ENCODE data around the gene PLB1.

The PLB1 gene

GRCh38 chr2:28526527-28527132, 30.8 kb downstream of the PLB1 start:
- H3K27ac ChIP-seq (ENCODE audit: low read length) = no peak overlapping the region
- peaks cover 4% of the 10 kb centered on the region for H3K4me1 ChIP-seq (ENCODE audit: control insufficient read depth, low read depth, low read length)
- H3K4me3 ChIP-seq (ENCODE audit: low read length) = no peak overlapping the region
- no peaks in the 10 kb centered on the region for H3K27me3 ChIP-seq (ENCODE audit: control insufficient read depth, insufficient read depth, low read length)
- no peaks in the 10 kb centered on the region for H3K36me3 ChIP-seq (ENCODE audit: control insufficient read depth, low read depth, low read length)
- no peaks in the 10 kb centered on the region for H3K9me3 ChIP-seq (ENCODE audit: control insufficient read depth, low read depth, low read length)
- no peak overlapping the region for H3K9ac ChIP-seq (ENCODE audit: low read length)

DNA sequence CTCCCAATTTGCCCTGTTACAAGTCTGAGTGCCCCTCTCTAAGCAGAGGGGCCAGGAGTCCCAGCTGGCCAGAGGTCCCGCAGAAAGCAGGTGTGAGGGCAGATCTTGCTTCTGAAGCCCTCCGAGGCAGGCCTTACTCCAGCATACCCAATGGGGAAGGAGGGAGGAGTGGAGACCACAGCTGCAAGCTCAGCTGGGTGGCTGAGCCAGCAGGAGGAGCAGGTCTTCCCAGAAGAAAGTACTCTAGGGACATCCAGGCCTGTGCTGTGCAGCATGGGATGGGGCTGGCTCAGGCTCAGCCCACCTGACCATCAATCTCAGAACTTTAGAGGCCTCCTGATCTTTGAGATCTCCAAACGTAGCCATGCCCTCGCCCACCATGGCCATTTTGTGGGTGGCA, 31.3 kb downstream of the PLB1 start:
- no peaks in the 10 kb centered on the region for H3K36me3 ChIP-seq (ENCODE audit: control insufficient read depth, low read depth, low read length)
- H3K9me3 ChIP-seq (ENCODE audit: control insufficient read depth, low read depth, low read length) = no peaks in the 10 kb centered on the region
- no peak overlapping the region for H3K4me3 ChIP-seq (ENCODE audit: low read length)
- no peak overlapping the region for H3K9ac ChIP-seq (ENCODE audit: low read length)
- peaks cover 4% of the 10 kb centered on the region for H3K4me1 ChIP-seq (ENCODE audit: control insufficient read depth, low read depth, low read length)
- H3K27ac ChIP-seq (ENCODE audit: low read length) = no peak overlapping the region
- H3K27me3 ChIP-seq (ENCODE audit: control insufficient read depth, insufficient read depth, low read length) = no peaks in the 10 kb centered on the region

DNA sequence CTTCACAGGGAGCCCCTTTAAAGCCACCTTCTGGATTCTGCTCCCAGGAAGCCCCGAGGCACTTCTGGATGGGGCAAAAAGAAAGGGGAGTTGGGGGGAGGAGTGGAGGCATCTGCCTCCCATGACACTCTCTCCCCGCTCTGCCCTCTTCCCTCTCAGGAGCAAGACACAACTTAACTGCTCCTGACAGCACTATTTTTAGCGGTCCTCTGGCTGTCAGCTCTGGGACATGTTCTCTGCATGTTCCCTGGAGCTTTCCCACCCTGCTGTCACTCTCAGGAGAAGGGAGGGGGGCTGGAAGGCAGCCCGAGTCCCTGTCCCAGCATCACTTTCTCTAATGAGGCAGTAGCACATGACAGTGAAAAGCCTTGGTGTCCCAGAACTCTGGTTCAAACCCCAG, 32.3 kb downstream of the PLB1 start:
- no peak overlapping the region for H3K27ac ChIP-seq (ENCODE audit: low read length)
- H3K9ac ChIP-seq (ENCODE audit: low read length) = no peak overlapping the region
- H3K36me3 ChIP-seq (ENCODE audit: control insufficient read depth, low read depth, low read length) = no peaks in the 10 kb centered on the region
- peaks cover 4% of the 10 kb centered on the region for H3K4me1 ChIP-seq (ENCODE audit: control insufficient read depth, low read depth, low read length)
- H3K9me3 ChIP-seq (ENCODE audit: control insufficient read depth, low read depth, low read length) = no peaks in the 10 kb centered on the region
- H3K4me3 ChIP-seq (ENCODE audit: low read length) = no peak overlapping the region
- H3K27me3 ChIP-seq (ENCODE audit: control insufficient read depth, insufficient read depth, low read length) = no peaks in the 10 kb centered on the region

GRCh38 chr2:28530782-28531181, 34.9 kb downstream of the PLB1 start:
- no peak overlapping the region for H3K27ac ChIP-seq (ENCODE audit: low read length)
- no peak overlapping the region for H3K9ac ChIP-seq (ENCODE audit: low read length)
- H3K9me3 ChIP-seq (ENCODE audit: control insufficient read depth, low read depth, low read length) = no peaks in the 10 kb centered on the region
- no peaks in the 10 kb centered on the region for H3K36me3 ChIP-seq (ENCODE audit: control insufficient read depth, low read depth, low read length)
- no peak overlapping the region for H3K4me3 ChIP-seq (ENCODE audit: low read length)
- no peaks in the 10 kb centered on the region for H3K27me3 ChIP-seq (ENCODE audit: control insufficient read depth, insufficient read depth, low read length)
- H3K4me1 ChIP-seq (ENCODE audit: control insufficient read depth, low read depth, low read length) = no peaks in the 10 kb centered on the region

GRCh38 chr2:28532399-28532798, 36.5 kb downstream of the PLB1 start:
- Histone ChIP-seq H3K27me3 (ENCODE audit: control insufficient read depth, insufficient read depth, low read length) (no peaks in the 10 kb centered on the region), H3K9me3 (ENCODE audit: control insufficient read depth, low read depth, low read length) (no peaks in the 10 kb centered on the region), H3K27ac (ENCODE audit: low read length) (no peak overlapping the region), H3K36me3 (ENCODE audit: control insufficient read depth, low read depth, low read length) (no peaks in the 10 kb centered on the region), H3K9ac (ENCODE audit: low read length) (no peak overlapping the region), H3K4me3 (ENCODE audit: low read length) (no peak overlapping the region), H3K4me1 (ENCODE audit: control insufficient read depth, low read depth, low read length) (no peaks in the 10 kb centered on the region)

DNA sequence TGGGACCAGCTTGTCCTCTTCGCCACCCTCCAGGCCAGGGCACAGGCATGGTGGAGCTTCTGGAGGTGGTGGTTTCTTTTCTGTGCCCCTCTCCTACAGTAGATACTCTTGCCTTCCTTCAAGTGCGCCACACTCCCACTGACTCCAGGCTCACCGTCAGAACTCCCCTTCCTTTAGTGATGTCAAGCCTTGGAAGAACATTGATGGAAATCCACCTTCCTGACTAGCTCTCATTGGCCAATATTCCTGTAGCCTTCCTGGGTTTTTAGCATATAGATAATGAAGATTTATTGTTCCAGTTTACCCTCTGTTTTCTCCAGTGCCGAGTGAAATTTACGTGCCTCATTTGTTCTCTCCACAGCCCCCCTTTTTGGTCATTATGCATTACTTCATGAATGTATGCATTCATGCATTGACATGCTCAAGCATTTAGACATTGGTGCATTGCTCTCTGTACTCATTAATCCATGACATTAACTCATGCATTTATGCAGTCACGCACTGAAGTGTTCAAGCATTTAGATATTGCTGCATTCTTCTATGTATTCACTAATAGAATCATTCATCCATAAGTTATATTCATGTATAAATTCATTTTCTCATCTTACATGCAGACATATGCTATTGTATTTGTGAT, 37.3 kb downstream of the PLB1 start:
- no peaks in the 10 kb centered on the region for H3K9me3 ChIP-seq (ENCODE audit: control insufficient read depth, low read depth, low read length)
- H3K9ac ChIP-seq (ENCODE audit: low read length) = no peak overlapping the region
- no peak overlapping the region for H3K4me3 ChIP-seq (ENCODE audit: low read length)
- H3K4me1 ChIP-seq (ENCODE audit: control insufficient read depth, low read depth, low read length) = no peaks in the 10 kb centered on the region
- no peaks in the 10 kb centered on the region for H3K36me3 ChIP-seq (ENCODE audit: control insufficient read depth, low read depth, low read length)
- no peaks in the 10 kb centered on the region for H3K27me3 ChIP-seq (ENCODE audit: control insufficient read depth, insufficient read depth, low read length)
- H3K27ac ChIP-seq (ENCODE audit: low read length) = no peak overlapping the region

DNA sequence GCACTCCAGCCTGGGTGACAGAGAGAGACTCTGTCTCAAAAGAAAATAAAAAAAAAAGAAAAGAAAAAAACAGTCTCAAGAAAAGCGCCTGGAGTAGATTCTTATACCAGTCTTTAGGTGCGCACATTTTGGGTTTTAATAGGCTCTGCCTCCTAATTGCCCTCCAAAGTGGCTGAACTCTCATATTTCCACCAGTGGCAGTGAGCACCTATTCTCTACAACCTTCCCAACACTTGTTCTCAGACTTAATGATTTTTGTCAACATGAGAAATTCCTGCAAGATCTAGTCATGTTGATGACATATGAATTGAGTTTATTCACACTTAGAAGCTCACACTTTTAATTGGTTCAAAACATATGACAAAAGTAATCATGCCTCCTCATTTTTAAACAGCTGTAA, 39.0 kb downstream of the PLB1 start:
- no peaks in the 10 kb centered on the region for H3K4me1 ChIP-seq (ENCODE audit: control insufficient read depth, low read depth, low read length)
- H3K9ac ChIP-seq (ENCODE audit: low read length) = no peak overlapping the region
- no peaks in the 10 kb centered on the region for H3K36me3 ChIP-seq (ENCODE audit: control insufficient read depth, low read depth, low read length)
- no peak overlapping the region for H3K4me3 ChIP-seq (ENCODE audit: low read length)
- H3K27ac ChIP-seq (ENCODE audit: low read length) = no peak overlapping the region
- no peaks in the 10 kb centered on the region for H3K9me3 ChIP-seq (ENCODE audit: control insufficient read depth, low read depth, low read length)
- no peaks in the 10 kb centered on the region for H3K27me3 ChIP-seq (ENCODE audit: control insufficient read depth, insufficient read depth, low read length)

DNA sequence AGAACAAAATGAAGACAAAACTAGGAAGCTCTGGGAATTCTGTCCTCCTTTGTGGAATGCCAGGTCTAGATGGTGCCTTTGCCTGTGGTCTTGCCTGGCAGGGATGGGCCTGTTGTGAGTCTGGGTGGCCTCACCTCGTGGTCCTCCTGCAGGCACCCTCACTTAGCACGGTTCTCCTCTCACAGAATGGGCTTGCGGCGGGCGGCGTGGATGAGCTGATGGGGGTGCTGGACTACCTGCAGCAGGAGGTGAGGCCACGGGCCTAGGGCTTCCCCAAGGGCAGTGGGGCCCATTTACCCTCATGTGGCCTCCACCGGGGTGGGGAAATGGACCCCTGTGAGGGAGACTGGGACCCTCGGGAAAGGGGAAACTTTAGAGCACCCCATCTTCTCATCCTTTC, 42.3 kb downstream of the PLB1 start:
- Histone ChIP-seq H3K4me3 (ENCODE audit: low read length) (no peak overlapping the region), H3K9ac (ENCODE audit: low read length) (no peak overlapping the region), H3K9me3 (ENCODE audit: control insufficient read depth, low read depth, low read length) (no peaks in the 10 kb centered on the region), H3K4me1 (ENCODE audit: control insufficient read depth, low read depth, low read length) (no peaks in the 10 kb centered on the region), H3K27ac (ENCODE audit: low read length) (no peak overlapping the region), H3K36me3 (ENCODE audit: control insufficient read depth, low read depth, low read length) (no peaks in the 10 kb centered on the region), H3K27me3 (ENCODE audit: control insufficient read depth, insufficient read depth, low read length) (no peaks in the 10 kb centered on the region)

GRCh38 chr2:28538652-28539051, 42.8 kb downstream of the PLB1 start:
- Histone ChIP-seq H3K4me3 (ENCODE audit: low read length) (no peak overlapping the region), H3K9me3 (ENCODE audit: control insufficient read depth, low read depth, low read length) (no peaks in the 10 kb centered on the region), H3K27ac (ENCODE audit: low read length) (no peak overlapping the region), H3K36me3 (ENCODE audit: control insufficient read depth, low read depth, low read length) (no peaks in the 10 kb centered on the region), H3K27me3 (ENCODE audit: control insufficient read depth, insufficient read depth, low read length) (no peaks in the 10 kb centered on the region), H3K4me1 (ENCODE audit: control insufficient read depth, low read depth, low read length) (no peaks in the 10 kb centered on the region), H3K9ac (ENCODE audit: low read length) (no peak overlapping the region)

GRCh38 chr2:28539118-28539541, 43.3 kb downstream of the PLB1 start:
- Histone ChIP-seq H3K4me3 (ENCODE audit: low read length) (no peak overlapping the region), H3K9me3 (ENCODE audit: control insufficient read depth, low read depth, low read length) (no peaks in the 10 kb centered on the region), H3K4me1 (ENCODE audit: control insufficient read depth, low read depth, low read length) (no peaks in the 10 kb centered on the region), H3K27ac (ENCODE audit: low read length) (no peak overlapping the region), H3K9ac (ENCODE audit: low read length) (no peak overlapping the region), H3K27me3 (ENCODE audit: control insufficient read depth, insufficient read depth, low read length) (no peaks in the 10 kb centered on the region), H3K36me3 (ENCODE audit: control insufficient read depth, low read depth, low read length) (no peaks in the 10 kb centered on the region)

DNA sequence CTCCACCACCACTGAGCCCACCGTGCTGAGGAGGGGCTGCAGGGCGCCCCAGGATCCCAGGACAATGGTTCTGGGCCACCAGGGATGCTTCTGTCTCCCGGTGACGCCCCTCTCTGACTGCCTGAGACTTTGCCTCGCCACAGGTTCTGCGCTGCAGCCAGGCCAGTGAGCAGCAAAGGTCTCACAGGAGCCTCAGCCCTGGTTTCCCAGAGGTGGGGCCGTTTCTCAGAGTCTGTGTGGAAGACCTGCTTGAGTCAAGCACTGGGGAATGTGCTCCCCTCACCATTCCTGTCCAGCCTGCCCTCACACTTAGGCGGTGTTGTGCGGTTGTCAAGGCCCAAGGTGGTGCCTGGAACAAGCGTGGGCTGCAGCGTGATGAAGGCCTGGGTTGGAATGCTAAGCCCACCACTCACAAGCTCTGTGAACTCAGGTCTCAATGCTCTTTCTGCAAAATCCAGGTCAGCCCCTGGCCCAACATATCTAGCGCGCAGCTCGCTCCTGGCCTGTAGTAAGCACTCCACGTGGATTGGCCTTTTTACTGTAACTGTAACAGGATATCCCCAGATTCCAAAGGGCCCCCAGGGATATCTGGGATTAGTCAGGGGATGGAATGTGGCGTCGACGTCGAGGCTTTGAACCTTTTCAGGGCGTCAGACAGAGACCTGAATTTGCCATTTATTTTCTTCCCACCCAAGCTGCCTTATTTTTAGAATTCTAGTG, 47.6 kb downstream of the PLB1 start:
- Histone ChIP-seq H3K4me1 (ENCODE audit: control insufficient read depth, low read depth, low read length) (no peaks in the 10 kb centered on the region), H3K4me3 (ENCODE audit: low read length) (no peak overlapping the region), H3K9ac (ENCODE audit: low read length) (no peak overlapping the region), H3K27ac (ENCODE audit: low read length) (no peak overlapping the region), H3K36me3 (ENCODE audit: control insufficient read depth, low read depth, low read length) (no peaks in the 10 kb centered on the region), H3K9me3 (ENCODE audit: control insufficient read depth, low read depth, low read length) (no peaks in the 10 kb centered on the region), H3K27me3 (ENCODE audit: control insufficient read depth, insufficient read depth, low read length) (no peaks in the 10 kb centered on the region)

GRCh38 chr2:28544036-28544346, 48.1 kb downstream of the PLB1 start:
- Histone ChIP-seq H3K4me1 (ENCODE audit: control insufficient read depth, low read depth, low read length) (no peaks in the 10 kb centered on the region), H3K36me3 (ENCODE audit: control insufficient read depth, low read depth, low read length) (no peaks in the 10 kb centered on the region), H3K27ac (ENCODE audit: low read length) (no peak overlapping the region), H3K9me3 (ENCODE audit: control insufficient read depth, low read depth, low read length) (no peaks in the 10 kb centered on the region), H3K4me3 (ENCODE audit: low read length) (no peak overlapping the region), H3K9ac (ENCODE audit: low read length) (no peak overlapping the region), H3K27me3 (ENCODE audit: control insufficient read depth, insufficient read depth, low read length) (no peaks in the 10 kb centered on the region)

All from iPS-18a (cell line).